Calu3 (cell line): Measurements from ENCODE around the gene HCCS. TPM values are rescaled to one million over a fixed set of nuclear protein-coding genes. Genes with fewer than 3 reads are reported as not detected.

Source experiments
- BruUV-seq: library from RNA; stranded (reverse); fragments of 400-500 nt; replicated peaks from 2 replicates; lab custom pipeline; 2021; lab: Mats Ljungman, UMichigan
- CTCF ChIA-PET: fragments of 300-600 bp; sonication (Branson Sonifier 250); formaldehyde crosslinking; loops from one replicate; lab custom pipeline; 2022; ENCODE audit warnings: antibody characterized with exemption; lab: Charles Lee
- DNase-seq: peaks from one replicate; pipeline ENCODE4 v3.0.0; 2022
- H3K27ac Mint-ChIP-seq: one replicate; pipeline ENCODE4 v1.8.0; 2022; ENCODE audit warnings: mixed read lengths; ENCODE audit not compliant: unreplicated experiment
- H3K27me3 Mint-ChIP-seq: one replicate; pipeline ENCODE4 v1.8.0; 2022; ENCODE audit warnings: mixed read lengths; ENCODE audit not compliant: unreplicated experiment
- H3K36me3 Mint-ChIP-seq: one replicate; pipeline ENCODE4 v1.8.0; 2022; ENCODE audit warnings: mild to moderate bottlenecking, moderate library complexity, mixed read lengths; ENCODE audit not compliant: insufficient read depth, unreplicated experiment
- H3K4me1 Mint-ChIP-seq: one replicate; pipeline ENCODE4 v1.8.0; 2022; ENCODE audit warnings: mild to moderate bottlenecking, low read depth, mixed read lengths; ENCODE audit not compliant: unreplicated experiment
- H3K4me3 Mint-ChIP-seq: one replicate; pipeline ENCODE4 v1.8.0; 2022; ENCODE audit warnings: mild to moderate bottlenecking, low read depth, moderate library complexity, mixed read lengths; ENCODE audit not compliant: unreplicated experiment
- H3K9me3 Mint-ChIP-seq: one replicate; pipeline ENCODE4 v1.8.0; 2022; ENCODE audit warnings: low read depth, mixed read lengths; ENCODE audit not compliant: unreplicated experiment
- CTCF ChIP-seq: fragments of 200-600 bp; IDR thresholded peaks from one replicate; pipeline ENCODE4 v1.8.0; 2022; ENCODE audit warnings: antibody characterized with exemption; ENCODE audit not compliant: unreplicated experiment
- intact Hi-C: fragments of 100-400 bp; cut with micrococcal nuclease; formaldehyde crosslinking; loops from one replicate; pipeline ENCODE4 v1.10.0; 2022; ENCODE audit not compliant: unreplicated experiment
- total RNA-seq: library from RNA; stranded (reverse); gene quantifications from 2 replicates; pipeline ENCODE4 v1.2.3, GENCODE V29; 2022

The HCCS gene
- total RNA-seq, 1 experiment from 2014 or later, result 47.1 TPM

- Mint-ChIP-seq H3K27me3 (no peaks in the 10 kb centered on the region), H3K27ac (no peak overlapping the region), H3K4me1 (no peaks in the 10 kb centered on the region), H3K9me3 (no peaks in the 10 kb centered on the region), H3K4me3 (no peak overlapping the region), H3K36me3 (no peaks in the 10 kb centered on the region)
- CTCF ChIA-PET, result no interaction called here
- TF ChIP-seq CTCF, result no peak
- BruUV-seq, result no TSS peak
- intact Hi-C loops, result loop anchor here (10.0 kb wide), 1 partner anchor 232 kb away; no protein-coding TSS in a partner anchor
- DNase-seq, result no peak
These were observed 44.3 kb upstream of the HCCS start for GRCh38 chrX:11066812-11067211.

GRCh38 chrX:11073381-11073780 is 37.8 kb upstream of the HCCS start:
- CTCF ChIA-PET, result no interaction called here
- Mint-ChIP-seq H3K36me3 (no peaks in the 10 kb centered on the region), H3K4me3 (no peak overlapping the region), H3K9me3 (no peaks in the 10 kb centered on the region), H3K27me3 (no peaks in the 10 kb centered on the region), H3K27ac (no peak overlapping the region), H3K4me1 (no peaks in the 10 kb centered on the region)
- DNase-seq, result no peak
- intact Hi-C loops, result no loop called here
- BruUV-seq, result no TSS peak
- TF ChIP-seq CTCF, result no peak

GRCh38 chrX:11080741-11081305 is 30.3 kb upstream of the HCCS start:
- Mint-ChIP-seq H3K36me3 (no peaks in the 10 kb centered on the region), H3K4me1 (no peaks in the 10 kb centered on the region), H3K27me3 (no peaks in the 10 kb centered on the region), H3K27ac (no peak overlapping the region), H3K9me3 (no peaks in the 10 kb centered on the region), H3K4me3 (no peak overlapping the region)
- TF ChIP-seq CTCF, result no peak
- no TSS peak for BruUV-seq
- CTCF ChIA-PET, result no interaction called here
- DNase-seq, result no peak
- intact Hi-C loops, result no loop called here

- no peak overlapping the region for H3K27ac Mint-ChIP-seq
- H3K36me3 Mint-ChIP-seq, result no peaks in the 10 kb centered on the region
- DNase-seq, result no peak
- no peaks in the 10 kb centered on the region for H3K27me3 Mint-ChIP-seq
- CTCF ChIA-PET, result no interaction called here
- intact Hi-C loops, result no loop called here
- TF ChIP-seq CTCF, result no peak
- no TSS peak for BruUV-seq
- H3K4me1 Mint-ChIP-seq, result no peaks in the 10 kb centered on the region
- H3K9me3 Mint-ChIP-seq, result no peaks in the 10 kb centered on the region
- no peak overlapping the region for H3K4me3 Mint-ChIP-seq
These were observed 29.6 kb upstream of the HCCS start for GRCh38 chrX:11081511-11081910.
